CD4-positive, alpha-beta T cell treated with Interleukin-21 for 1 hour (primary cell): ENCODE results near the gene C1QL4.
A peak's percentile ranks its signal among the peaks of the same experiment; 100 is the strongest.
"Not testable (repeated sequence)": the region's sequence is repeated elsewhere in the genome, so short reads cannot be mapped to it uniquely, and the experiment has no call there.

Experiments used
- DNase-seq: peaks from one replicate; pipeline ENCODE4 v3.0.0-alpha.2; 2020

Gene C1QL4

GRCh38 chr12:49336645-49337584 lies at the start of gene C1QL4:
C1QL4 (minus strand) TSS chr12:49337188; CDS start chr12:49336477, 711 bp downstream.
- DNase-seq: peak; percentile 88

- DNase-seq: not testable (repeated sequence)
Measured at GRCh38 chr12:49380184-49380583, 43.2 kb upstream of the C1QL4 start.

- no peak for DNase-seq
Measured at GRCh38 chr12:49377386-49377785, 40.4 kb upstream of the C1QL4 start.

GRCh38 chr12:49375406-49375805 lies 38.4 kb upstream of the C1QL4 start:
- DNase-seq: no peak

GRCh38 chr12:49370539-49370938 lies 33.6 kb upstream of the C1QL4 start:
- no peak for DNase-seq

DNA sequence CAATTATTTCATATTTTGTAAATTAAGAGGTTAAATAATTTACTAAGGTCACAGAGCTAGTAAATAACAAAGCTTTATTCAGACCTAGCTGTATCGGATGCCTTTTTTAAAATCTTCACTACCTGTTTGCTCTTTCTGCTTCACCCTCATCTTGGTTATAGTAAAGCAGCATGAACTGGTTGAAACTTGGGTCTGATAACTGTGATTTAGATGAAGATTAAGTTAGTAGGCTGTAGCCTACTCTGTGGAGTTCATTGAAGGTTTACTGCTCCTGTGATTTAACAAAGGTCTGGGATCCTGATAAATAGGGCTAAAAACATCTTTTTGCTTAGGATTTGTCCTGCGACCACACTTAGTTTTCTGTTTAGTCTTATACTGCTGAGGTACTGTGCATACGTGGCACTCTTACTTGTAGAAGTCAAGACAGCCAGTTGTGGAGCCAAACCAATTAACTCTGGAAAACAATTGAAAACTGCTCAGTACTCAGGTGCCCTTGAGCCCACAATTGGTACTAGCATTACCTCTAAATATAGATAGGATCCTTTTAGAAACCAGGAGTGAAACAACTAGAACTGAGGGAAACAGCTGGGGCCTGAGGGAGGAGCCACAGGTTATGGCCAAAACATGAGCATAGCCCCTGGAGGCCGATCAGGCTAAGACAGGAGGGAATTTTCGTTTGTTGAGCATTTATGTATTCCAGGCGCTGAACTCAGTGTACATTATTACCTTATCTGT lies 32.6 kb upstream of the C1QL4 start:
- DNase-seq: peak; percentile 27

DNA sequence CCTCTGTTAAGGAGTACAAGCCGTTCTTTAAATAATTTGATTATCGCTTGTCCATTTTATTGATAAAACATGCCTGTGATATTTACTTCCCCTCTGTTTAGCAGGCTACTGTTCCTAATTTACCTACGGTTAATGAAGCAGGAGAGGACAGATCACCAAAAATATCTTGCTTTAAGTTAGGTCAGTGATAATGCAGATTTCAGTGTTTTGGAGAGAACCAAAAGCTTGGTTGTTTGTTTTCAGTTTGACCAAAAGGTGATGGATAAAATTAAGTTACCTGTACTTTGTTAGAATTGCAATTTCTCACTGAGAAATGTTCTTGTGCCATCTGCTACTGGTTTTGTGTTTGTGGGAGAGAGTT lies 31.2 kb upstream of the C1QL4 start:
- no peak for DNase-seq

- no peak for DNase-seq
Measured at GRCh38 chr12:49367381-49368239, 30.6 kb upstream of the C1QL4 start, which contains the start of gene SPATS2. SPATS2 (plus strand) TSS chr12:49367462; CDS start chr12:49461013, 93,551 bp downstream.

GRCh38 chr12:49366652-49367380 lies 29.8 kb upstream of the C1QL4 start:
- DNase-seq: peak; percentile 88

DNA sequence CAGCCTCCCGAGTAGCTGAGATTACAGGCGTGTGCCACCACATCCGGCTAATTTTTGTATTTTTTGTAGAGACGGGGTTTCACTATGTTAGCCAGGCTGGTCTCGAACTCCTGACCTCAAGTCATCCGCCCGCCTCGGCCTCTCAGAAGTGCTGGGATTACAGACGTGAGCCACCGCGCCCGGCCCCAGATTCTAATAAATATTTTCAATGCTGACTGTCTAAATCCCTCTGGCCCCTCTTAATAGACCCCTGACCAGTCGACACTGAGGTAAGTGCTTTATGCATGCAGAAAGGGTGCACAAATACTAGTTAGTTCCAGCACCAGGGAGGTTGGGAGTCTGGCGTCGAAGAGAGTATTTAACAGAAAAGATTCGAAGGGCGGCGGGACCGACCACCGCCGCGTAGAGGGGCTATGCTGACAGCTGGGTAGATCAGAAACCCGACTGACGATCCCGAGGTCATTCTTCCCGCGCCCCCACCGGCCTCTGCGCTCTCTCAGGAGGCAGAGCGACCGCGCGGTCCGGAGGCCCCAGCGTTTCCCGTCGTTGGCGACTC lies 29.2 kb upstream of the C1QL4 start:
- no peak for DNase-seq

GRCh38 chr12:49365542-49365941 lies 28.6 kb upstream of the C1QL4 start:
- no peak for DNase-seq

DNA sequence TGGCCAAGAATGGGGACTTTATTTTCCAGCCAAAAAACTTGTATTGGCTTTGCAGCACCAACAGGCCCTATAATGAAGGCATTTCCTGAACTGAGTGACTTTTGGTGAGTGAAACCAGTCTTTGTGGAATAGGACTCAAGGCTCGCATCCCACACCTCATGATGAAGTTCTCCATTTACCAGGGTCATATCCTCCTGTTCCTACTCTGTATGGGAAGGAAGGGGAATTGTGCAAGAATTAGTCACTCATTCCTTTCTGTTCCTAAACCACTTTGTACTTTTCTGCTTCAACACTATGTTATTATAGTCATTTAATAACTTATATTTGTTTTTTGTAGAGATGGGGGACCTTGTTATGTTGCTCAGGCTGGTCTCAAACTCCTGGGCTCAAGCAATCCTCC lies 28.0 kb upstream of the C1QL4 start:
- DNase-seq: no peak

- no peak for DNase-seq
Measured at GRCh38 chr12:49362077-49362476, 25.1 kb upstream of the C1QL4 start.

- no peak for DNase-seq
Measured at GRCh38 chr12:49359671-49360070, 22.7 kb upstream of the C1QL4 start.

GRCh38 chr12:49358483-49359141 lies 21.6 kb upstream of the C1QL4 start:
- DNase-seq: peak; percentile 77

- no peak for DNase-seq
Measured at GRCh38 chr12:49357103-49357678, 20.2 kb upstream of the C1QL4 start.

DNA sequence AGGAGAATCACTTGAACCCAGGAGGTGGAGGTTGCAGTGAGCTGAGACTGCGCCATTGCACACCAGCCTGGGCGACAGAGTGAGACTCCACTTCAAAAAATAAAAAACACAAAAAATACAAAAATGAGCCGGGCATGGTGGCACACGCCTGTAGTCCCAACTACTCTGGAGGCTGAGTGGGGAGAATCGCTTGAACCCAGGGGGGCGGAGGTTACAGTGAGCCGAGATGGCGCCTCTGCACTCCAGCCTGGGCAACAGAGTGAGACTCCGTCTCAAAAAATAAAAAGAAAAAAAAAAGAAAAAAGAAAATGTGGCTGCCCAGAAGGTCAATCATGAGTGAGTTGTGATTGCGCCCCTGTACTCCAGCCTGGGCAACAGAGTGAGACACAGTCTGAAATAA lies 18.9 kb upstream of the C1QL4 start:
- no peak for DNase-seq

- DNase-seq: no peak
Measured at GRCh38 chr12:49352351-49352750, 15.4 kb upstream of the C1QL4 start.

DNA sequence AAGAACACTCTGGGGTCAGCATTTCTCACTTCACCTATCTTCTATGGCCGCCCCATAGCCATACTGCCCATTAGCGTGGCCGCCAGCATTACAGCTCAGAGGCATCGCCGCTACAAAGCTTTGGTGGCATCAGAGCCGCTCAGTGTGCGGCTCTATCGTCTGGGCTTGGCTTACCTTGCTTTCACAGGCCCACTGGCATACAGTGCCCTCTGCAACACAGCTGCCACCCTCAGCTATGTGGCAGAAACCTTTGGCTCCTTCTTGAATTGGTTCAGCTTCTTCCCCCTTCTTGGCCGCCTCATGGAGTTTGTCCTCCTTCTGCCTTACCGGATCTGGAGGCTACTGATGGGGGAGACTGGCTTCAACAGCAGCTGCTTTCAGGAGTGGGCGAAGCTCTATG lies 12.3 kb upstream of the C1QL4 start:
- no peak for DNase-seq

DNA sequence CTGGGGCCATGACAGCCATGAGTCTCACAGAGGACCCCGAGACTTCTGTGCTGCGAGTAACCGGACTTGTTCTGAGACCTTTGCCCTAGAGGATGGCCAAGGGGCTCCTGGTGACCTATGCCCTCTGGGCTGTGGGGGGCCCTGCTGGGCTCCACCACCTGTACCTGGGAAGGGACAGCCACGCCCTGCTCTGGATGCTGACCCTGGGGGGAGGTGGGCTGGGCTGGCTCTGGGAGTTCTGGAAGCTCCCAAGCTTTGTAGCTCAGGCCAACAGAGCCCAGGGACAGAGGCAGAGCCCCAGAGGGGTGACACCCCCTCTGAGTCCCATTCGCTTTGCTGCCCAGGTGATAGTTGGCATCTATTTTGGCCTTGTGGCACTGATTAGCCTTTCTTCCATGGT lies 11.8 kb upstream of the C1QL4 start:
- no peak for DNase-seq
